HepG2 (cell line): ENCODE measurements around the gene ANTXR1. TPM values are rescaled to one million over a fixed set of nuclear protein-coding genes. Genes with fewer than 3 reads are reported as not detected.

Experiments
- TAF15 ChIP-seq: fragments of 200-400 bp; formaldehyde crosslinking; IDR thresholded peaks from one replicate; pipeline ENCODE4 v1.6.1; 2018; ENCODE audit warnings: mild to moderate bottlenecking, low read depth, low read length; ENCODE audit not compliant: poor library complexity, severe bottlenecking
- U2AF2 ChIP-seq: fragments of 200-400 bp; formaldehyde crosslinking; IDR thresholded peaks from 2 replicates; pipeline ENCODE4 v1.6.1; 2017; ENCODE audit warnings: low read depth, mild to moderate bottlenecking, low read length
- ZNF143 ChIP-seq: sonication (generic); formaldehyde crosslinking; IDR thresholded peaks from 2 replicates; pipeline ENCODE4 v1.4.0; 2020; ENCODE audit warnings: missing genetic modification reagents
- ZNF232 ChIP-seq: sonication (generic); formaldehyde crosslinking; IDR thresholded peaks from 2 replicates; pipeline ENCODE4 v1.4.0; 2020; ENCODE audit warnings: missing genetic modification reagents, borderline replicate concordance
- ZNF331 ChIP-seq: sonication (generic); formaldehyde crosslinking; IDR thresholded peaks from 2 replicates; pipeline ENCODE4 v1.4.0; 2020; ENCODE audit warnings: missing genetic modification reagents
- ZNF558 ChIP-seq: sonication (generic); formaldehyde crosslinking; IDR thresholded peaks from 2 replicates; pipeline ENCODE4 v1.9.0; 2022; ENCODE audit warnings: mild to moderate bottlenecking, missing genetic modification reagents, borderline replicate concordance
- ZNF678 ChIP-seq: sonication (generic); formaldehyde crosslinking; IDR thresholded peaks from 2 replicates; pipeline ENCODE4 v1.4.0; 2020; ENCODE audit warnings: mild to moderate bottlenecking, missing genetic modification reagents
- ZNF781 ChIP-seq: sonication (generic); formaldehyde crosslinking; IDR thresholded peaks from 2 replicates; pipeline ENCODE4 v1.5.1; 2020; ENCODE audit warnings: borderline replicate concordance, mild to moderate bottlenecking, missing genetic modification reagents; ENCODE audit errors: not compliant biosample characterization
- polyA plus RNA-seq, 8 experiments: library from polyadenylated mRNA; depleted of rRNA in 3 of 8; stranded (reverse) in 7 of 8; unstranded in 1 of 8; fragments of >200 nt; fragmentation: Illumina TruSeq in 4 of 8; extraction: Trizol in 4 of 8; gene quantifications; 2 replicates each; pipeline versions ENCODE4 v1.2.1 to v1.2.3, GENCODE V29; 2011 to 2016; ENCODE audit warnings: low read depth in 4 of 8, missing spikeins in 1 of 8, mixed read lengths in 1 of 8; ENCODE audit not compliant: insufficient read depth in 1 of 8
- total RNA-seq, 5 experiments: library from RNA; depleted of rRNA; stranded (reverse); fragments of >200 nt; fragmentation: Illumina TruSeq; extraction: Trizol; gene quantifications; 2 replicates each; pipeline ENCODE4 v1.2.3, GENCODE V29; 2016; ENCODE audit warnings: low read depth in 1 of 5
- TF ChIP-seq, protein P1 (sequence below): sonication (generic); formaldehyde crosslinking; IDR thresholded peaks from 2 replicates; pipeline ENCODE4 v1.9.0; 2022; ENCODE audit warnings: missing genetic modification reagents, mild to moderate bottlenecking, borderline replicate concordance
- TF ChIP-seq, protein P2 (sequence below): sonication (generic); formaldehyde crosslinking; IDR thresholded peaks from 2 replicates; pipeline ENCODE4 v1.5.0; 2020; ENCODE audit warnings: missing genetic modification reagents, mild to moderate bottlenecking, borderline replicate concordance
- TF ChIP-seq, protein P3 (sequence below): sonication (generic); formaldehyde crosslinking; IDR thresholded peaks from 2 replicates; pipeline ENCODE4 v1.8.1; 2023; ENCODE audit warnings: missing genetic modification reagents, inconsistent platforms, borderline replicate concordance
- TF ChIP-seq, protein P4 (sequence below): sonication (generic); formaldehyde crosslinking; IDR thresholded peaks from 2 replicates; pipeline ENCODE4 v1.4.0; 2020; ENCODE audit warnings: missing genetic modification reagents, borderline replicate concordance
- TF ChIP-seq, protein P5 (sequence below): sonication (generic); formaldehyde crosslinking; IDR thresholded peaks from 2 replicates; pipeline ENCODE4 v1.4.0; 2020; ENCODE audit warnings: missing genetic modification reagents, borderline replicate concordance

The ANTXR1 gene
- total and polyA plus RNA-seq, 2 of the 13 experiments (the other 11 are each of a cell fraction or from before 2014, with no cell fraction given): 4.5 to 12.7 TPM

DNA sequence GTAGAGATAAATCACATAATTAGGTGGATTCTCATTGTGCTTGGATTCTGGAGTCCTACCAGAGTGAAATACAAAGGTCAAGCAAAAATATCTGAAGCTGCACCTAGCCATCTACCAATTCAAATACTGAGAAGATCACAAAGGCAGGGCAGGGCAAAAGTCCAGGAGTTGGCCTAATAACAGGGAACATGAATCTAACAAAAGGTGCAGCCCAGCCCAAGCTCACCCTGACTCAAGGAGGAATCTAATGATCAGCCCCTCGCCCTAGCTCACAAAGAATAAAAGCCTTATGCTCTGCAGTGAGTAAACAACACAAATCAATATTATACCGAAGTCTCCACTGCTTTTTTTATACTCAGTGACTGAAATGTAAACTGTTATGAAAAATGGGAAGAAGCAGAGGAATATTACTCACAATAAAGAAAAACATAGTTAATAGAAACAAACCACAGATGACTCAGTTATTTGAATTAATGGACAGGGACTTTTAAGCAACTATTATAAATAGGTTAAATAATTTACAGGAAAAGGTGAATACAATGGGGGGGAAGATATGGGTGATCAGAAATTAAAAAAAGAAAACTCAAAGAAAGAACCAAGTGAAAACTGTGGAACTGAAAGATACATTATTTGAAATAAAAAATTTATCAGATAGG is 49.5 kb downstream of the ANTXR1 start (continued):
- TF ChIP-seq, protein P1, sequence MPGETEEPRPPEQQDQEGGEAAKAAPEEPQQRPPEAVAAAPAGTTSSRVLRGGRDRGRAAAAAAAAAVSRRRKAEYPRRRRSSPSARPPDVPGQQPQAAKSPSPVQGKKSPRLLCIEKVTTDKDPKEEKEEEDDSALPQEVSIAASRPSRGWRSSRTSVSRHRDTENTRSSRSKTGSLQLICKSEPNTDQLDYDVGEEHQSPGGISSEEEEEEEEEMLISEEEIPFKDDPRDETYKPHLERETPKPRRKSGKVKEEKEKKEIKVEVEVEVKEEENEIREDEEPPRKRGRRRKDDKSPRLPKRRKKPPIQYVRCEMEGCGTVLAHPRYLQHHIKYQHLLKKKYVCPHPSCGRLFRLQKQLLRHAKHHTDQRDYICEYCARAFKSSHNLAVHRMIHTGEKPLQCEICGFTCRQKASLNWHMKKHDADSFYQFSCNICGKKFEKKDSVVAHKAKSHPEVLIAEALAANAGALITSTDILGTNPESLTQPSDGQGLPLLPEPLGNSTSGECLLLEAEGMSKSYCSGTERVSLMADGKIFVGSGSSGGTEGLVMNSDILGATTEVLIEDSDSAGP (CRISPR knock-in tag): no peak
- TF ChIP-seq ZNF143 (CRISPR knock-in tag) (no peak), ZNF232 (CRISPR knock-in tag) (no peak), ZNF558 (CRISPR knock-in tag) (no peak), U2AF2 (no peak), ZNF781 (CRISPR knock-in tag) (no peak), TAF15 (no peak), ZNF331 (0 out of 2 replicates have a peak, but pooled peaks have one; percentile 50), ZNF678 (CRISPR knock-in tag) (no peak)
- TF ChIP-seq, protein P2, sequence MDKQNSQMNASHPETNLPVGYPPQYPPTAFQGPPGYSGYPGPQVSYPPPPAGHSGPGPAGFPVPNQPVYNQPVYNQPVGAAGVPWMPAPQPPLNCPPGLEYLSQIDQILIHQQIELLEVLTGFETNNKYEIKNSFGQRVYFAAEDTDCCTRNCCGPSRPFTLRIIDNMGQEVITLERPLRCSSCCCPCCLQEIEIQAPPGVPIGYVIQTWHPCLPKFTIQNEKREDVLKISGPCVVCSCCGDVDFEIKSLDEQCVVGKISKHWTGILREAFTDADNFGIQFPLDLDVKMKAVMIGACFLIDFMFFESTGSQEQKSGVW (CRISPR knock-in tag): no peak
- TF ChIP-seq, protein P3, sequence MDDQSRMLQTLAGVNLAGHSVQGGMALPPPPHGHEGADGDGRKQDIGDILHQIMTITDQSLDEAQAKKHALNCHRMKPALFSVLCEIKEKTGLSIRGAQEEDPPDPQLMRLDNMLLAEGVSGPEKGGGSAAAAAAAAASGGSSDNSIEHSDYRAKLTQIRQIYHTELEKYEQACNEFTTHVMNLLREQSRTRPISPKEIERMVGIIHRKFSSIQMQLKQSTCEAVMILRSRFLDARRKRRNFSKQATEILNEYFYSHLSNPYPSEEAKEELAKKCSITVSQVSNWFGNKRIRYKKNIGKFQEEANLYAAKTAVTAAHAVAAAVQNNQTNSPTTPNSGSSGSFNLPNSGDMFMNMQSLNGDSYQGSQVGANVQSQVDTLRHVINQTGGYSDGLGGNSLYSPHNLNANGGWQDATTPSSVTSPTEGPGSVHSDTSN (CRISPR knock-in tag): no peak
- TF ChIP-seq, protein P4, sequence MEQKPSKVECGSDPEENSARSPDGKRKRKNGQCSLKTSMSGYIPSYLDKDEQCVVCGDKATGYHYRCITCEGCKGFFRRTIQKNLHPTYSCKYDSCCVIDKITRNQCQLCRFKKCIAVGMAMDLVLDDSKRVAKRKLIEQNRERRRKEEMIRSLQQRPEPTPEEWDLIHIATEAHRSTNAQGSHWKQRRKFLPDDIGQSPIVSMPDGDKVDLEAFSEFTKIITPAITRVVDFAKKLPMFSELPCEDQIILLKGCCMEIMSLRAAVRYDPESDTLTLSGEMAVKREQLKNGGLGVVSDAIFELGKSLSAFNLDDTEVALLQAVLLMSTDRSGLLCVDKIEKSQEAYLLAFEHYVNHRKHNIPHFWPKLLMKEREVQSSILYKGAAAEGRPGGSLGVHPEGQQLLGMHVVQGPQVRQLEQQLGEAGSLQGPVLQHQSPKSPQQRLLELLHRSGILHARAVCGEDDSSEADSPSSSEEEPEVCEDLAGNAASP (CRISPR knock-in tag): no peak; the same call in 1 of the 2 replicates
- TF ChIP-seq, protein P5, sequence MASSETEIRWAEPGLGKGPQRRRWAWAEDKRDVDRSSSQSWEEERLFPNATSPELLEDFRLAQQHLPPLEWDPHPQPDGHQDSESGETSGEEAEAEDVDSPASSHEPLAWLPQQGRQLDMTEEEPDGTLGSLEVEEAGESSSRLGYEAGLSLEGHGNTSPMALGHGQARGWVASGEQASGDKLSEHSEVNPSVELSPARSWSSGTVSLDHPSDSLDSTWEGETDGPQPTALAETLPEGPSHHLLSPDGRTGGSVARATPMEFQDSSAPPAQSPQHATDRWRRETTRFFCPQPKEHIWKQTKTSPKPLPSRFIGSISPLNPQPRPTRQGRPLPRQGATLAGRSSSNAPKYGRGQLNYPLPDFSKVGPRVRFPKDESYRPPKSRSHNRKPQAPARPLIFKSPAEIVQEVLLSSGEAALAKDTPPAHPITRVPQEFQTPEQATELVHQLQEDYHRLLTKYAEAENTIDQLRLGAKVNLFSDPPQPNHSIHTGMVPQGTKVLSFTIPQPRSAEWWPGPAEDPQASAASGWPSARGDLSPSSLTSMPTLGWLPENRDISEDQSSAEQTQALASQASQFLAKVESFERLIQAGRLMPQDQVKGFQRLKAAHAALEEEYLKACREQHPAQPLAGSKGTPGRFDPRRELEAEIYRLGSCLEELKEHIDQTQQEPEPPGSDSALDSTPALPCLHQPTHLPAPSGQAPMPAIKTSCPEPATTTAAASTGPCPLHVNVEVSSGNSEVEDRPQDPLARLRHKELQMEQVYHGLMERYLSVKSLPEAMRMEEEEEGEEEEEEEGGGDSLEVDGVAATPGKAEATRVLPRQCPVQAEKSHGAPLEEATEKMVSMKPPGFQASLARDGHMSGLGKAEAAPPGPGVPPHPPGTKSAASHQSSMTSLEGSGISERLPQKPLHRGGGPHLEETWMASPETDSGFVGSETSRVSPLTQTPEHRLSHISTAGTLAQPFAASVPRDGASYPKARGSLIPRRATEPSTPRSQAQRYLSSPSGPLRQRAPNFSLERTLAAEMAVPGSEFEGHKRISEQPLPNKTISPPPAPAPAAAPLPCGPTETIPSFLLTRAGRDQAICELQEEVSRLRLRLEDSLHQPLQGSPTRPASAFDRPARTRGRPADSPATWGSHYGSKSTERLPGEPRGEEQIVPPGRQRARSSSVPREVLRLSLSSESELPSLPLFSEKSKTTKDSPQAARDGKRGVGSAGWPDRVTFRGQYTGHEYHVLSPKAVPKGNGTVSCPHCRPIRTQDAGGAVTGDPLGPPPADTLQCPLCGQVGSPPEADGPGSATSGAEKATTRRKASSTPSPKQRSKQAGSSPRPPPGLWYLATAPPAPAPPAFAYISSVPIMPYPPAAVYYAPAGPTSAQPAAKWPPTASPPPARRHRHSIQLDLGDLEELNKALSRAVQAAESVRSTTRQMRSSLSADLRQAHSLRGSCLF (CRISPR knock-in tag): no peak
